Measurements from ENCODE around the gene DCAF8L2. TPM values are rescaled to one million over a fixed set of nuclear protein-coding genes. Genes with fewer than 3 reads are reported as not detected.

The DCAF8L2 gene
- total and polyA plus RNA-seq, 10 of the 15 experiments (the other 5 are each of a cell fraction or from before 2014, with no cell fraction given) = not detected

DNA sequence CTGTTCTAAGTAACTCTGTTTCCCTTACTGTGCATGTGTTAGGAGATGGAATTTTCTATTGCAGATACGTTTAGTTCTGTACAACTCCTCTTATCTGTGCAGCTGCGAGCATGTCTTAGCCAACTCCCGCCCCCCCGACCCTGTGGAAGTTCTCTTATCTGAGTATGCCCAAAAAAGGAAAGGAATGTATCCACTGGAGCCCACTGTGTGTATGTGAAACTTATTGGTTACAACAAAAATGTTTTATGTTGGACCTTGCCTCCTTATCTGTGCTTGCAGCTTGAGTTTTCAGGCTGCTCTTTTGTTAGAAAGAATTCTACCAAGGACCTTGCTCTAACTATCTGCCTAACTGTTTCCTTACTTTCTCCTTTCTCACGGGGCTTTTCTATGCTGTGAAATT, 24.2 kb upstream of the DCAF8L2 start:
- Histone ChIP-seq H3K79me2 (ENCODE audit: control insufficient read depth, insufficient read depth, low read length) (no peaks in the 10 kb centered on the region), H3K4me2 (ENCODE audit: control insufficient read depth, insufficient read depth) (no peak overlapping the region), H3K9ac (ENCODE audit: control insufficient read depth, insufficient read depth, low read length) (no peak overlapping the region), H4K20me1 (ENCODE audit: control insufficient read depth, insufficient read depth) (no peaks in the 10 kb centered on the region), H3K27ac (ENCODE audit: control insufficient read depth, insufficient read depth) (no peak overlapping the region), H3K36me3 (ENCODE audit: control insufficient read depth in 2 of 2, insufficient read depth in 2 of 2, low read length in 1 of 2) (no peaks in the 10 kb centered on the region), H3K4me3 (no peak overlapping the region), H2AFZ (ENCODE audit: control insufficient read depth, low read depth, low read length) (no peak overlapping the region), H3K9me3 (replicated peaks; ENCODE audit: control insufficient read depth, insufficient read depth, low read length) (no peaks in the 10 kb centered on the region), H3K4me1 (ENCODE audit: control insufficient read depth, insufficient read depth, low read length) (no peaks in the 10 kb centered on the region), H3K27me3 (replicated peaks in 1 of 2; ENCODE audit: control insufficient read depth in 2 of 2, insufficient read depth in 2 of 2, low read length in 1 of 2) (no peaks in the 10 kb centered on the region)
- ChIA-PET SMC1A (ENCODE audit: uncharacterized antibody, unreplicated experiment) (no interaction called here), CTCF (no interaction called here), POLR2A (no interaction called here), RAD21 (ENCODE audit: unreplicated experiment) (no interaction called here)
- FAIRE-seq = no peak
- intact Hi-C loops (cut with micrococcal nuclease; ENCODE audit: unreplicated experiment) (no loop called here), in situ Hi-C loops (cut with MboI) (no loop called here)
- 1% methylated on average over 5 of the region's 5 CpGs for WGBS (ENCODE audit: insufficient coverage, insufficient replicate concordance, low lambda C conversion rate, missing lambda C conversion rate)
- TF ChIP-seq ZZZ3 (IDR thresholded peaks at IDR 0.05; ENCODE audit: control insufficient read depth, insufficient read length, low read depth) (no peak), PAX5 (IDR thresholded peaks at IDR 0.05; ENCODE audit: borderline replicate concordance, low read depth, low read length) (no peak), DPF2 (IDR thresholded peaks at IDR 0.05) (no peak), SUZ12 (IDR thresholded peaks at IDR 0.05; ENCODE audit: unreplicated experiment) (no peak), NBN (IDR thresholded peaks at IDR 0.05) (no peak), EGR1 (IDR thresholded peaks at IDR 0.05; ENCODE audit: borderline replicate concordance in 1 of 2, low read depth in 2 of 2, low read length in 2 of 2) (no peak), PRDM15 (CRISPR knock-in tag; IDR thresholded peaks at IDR 0.05) (no peak)
- TF ChIP-seq, protein P1, sequence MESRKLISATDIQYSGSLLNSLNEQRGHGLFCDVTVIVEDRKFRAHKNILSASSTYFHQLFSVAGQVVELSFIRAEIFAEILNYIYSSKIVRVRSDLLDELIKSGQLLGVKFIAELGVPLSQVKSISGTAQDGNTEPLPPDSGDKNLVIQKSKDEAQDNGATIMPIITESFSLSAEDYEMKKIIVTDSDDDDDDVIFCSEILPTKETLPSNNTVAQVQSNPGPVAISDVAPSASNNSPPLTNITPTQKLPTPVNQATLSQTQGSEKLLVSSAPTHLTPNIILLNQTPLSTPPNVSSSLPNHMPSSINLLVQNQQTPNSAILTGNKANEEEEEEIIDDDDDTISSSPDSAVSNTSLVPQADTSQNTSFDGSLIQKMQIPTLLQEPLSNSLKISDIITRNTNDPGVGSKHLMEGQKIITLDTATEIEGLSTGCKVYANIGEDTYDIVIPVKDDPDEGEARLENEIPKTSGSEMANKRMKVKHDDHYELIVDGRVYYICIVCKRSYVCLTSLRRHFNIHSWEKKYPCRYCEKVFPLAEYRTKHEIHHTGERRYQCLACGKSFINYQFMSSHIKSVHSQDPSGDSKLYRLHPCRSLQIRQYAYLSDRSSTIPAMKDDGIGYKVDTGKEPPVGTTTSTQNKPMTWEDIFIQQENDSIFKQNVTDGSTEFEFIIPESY (IDR thresholded peaks at IDR 0.05) = no peak
- TF ChIP-seq, protein P2, sequence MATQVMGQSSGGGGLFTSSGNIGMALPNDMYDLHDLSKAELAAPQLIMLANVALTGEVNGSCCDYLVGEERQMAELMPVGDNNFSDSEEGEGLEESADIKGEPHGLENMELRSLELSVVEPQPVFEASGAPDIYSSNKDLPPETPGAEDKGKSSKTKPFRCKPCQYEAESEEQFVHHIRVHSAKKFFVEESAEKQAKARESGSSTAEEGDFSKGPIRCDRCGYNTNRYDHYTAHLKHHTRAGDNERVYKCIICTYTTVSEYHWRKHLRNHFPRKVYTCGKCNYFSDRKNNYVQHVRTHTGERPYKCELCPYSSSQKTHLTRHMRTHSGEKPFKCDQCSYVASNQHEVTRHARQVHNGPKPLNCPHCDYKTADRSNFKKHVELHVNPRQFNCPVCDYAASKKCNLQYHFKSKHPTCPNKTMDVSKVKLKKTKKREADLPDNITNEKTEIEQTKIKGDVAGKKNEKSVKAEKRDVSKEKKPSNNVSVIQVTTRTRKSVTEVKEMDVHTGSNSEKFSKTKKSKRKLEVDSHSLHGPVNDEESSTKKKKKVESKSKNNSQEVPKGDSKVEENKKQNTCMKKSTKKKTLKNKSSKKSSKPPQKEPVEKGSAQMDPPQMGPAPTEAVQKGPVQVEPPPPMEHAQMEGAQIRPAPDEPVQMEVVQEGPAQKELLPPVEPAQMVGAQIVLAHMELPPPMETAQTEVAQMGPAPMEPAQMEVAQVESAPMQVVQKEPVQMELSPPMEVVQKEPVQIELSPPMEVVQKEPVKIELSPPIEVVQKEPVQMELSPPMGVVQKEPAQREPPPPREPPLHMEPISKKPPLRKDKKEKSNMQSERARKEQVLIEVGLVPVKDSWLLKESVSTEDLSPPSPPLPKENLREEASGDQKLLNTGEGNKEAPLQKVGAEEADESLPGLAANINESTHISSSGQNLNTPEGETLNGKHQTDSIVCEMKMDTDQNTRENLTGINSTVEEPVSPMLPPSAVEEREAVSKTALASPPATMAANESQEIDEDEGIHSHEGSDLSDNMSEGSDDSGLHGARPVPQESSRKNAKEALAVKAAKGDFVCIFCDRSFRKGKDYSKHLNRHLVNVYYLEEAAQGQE (IDR thresholded peaks at IDR 0.05; ENCODE audit: low read depth, low read length) = no peak
- no peak for ATAC-seq
- no peak for DNase-seq (ENCODE audit: low read depth, low spot score)
- no TSS peak for BruUV-seq (replicated peaks)

Data from GM12878 (cell line).